ENCODE measurements around the gene TOP1.
A peak's percentile ranks its signal among the peaks of the same experiment; 100 is the strongest.
"Not testable (repeated sequence)": the region's sequence is repeated elsewhere in the genome, so short reads cannot be mapped to it uniquely, and the experiment has no call there.

Gene TOP1

GRCh38 chr20:41125530-41126457 is 97.2 kb downstream of the TOP1 start:
- DNase-seq (ENCODE audit: low read depth) = no peak
- TF ChIP-seq CTCF (IDR thresholded peaks at IDR 0.05; ENCODE audit: low read depth, low read length, missing control alignments) = no peak
- H3K4me3 ChIP-seq (ENCODE audit: low read depth, low read length) = no peak overlapping the region

GRCh38 chr20:41126719-41127118 is 98.1 kb downstream of the TOP1 start:
- H3K4me3 ChIP-seq (ENCODE audit: low read depth, low read length) = no peak overlapping the region
- no peak for DNase-seq (ENCODE audit: low read depth)
- TF ChIP-seq CTCF (IDR thresholded peaks at IDR 0.05; ENCODE audit: low read depth, low read length, missing control alignments) = no peak

GRCh38 chr20:41128317-41128716 is 99.7 kb downstream of the TOP1 start:
- DNase-seq (ENCODE audit: low read depth); H3K4me3 ChIP-seq (ENCODE audit: low read depth, low read length): not testable (repeated sequence)

GRCh38 chr20:41131594-41132387 is 103.2 kb downstream of the TOP1 start:
- no peak overlapping the region for H3K4me3 ChIP-seq (ENCODE audit: low read depth, low read length)
- DNase-seq (ENCODE audit: low read depth) = no peak
- TF ChIP-seq CTCF (IDR thresholded peaks at IDR 0.05; ENCODE audit: low read depth, low read length, missing control alignments) = no peak

- H3K4me3 ChIP-seq (ENCODE audit: low read depth, low read length); DNase-seq (ENCODE audit: low read depth): not testable (repeated sequence)
Measured at GRCh38 chr20:41132388-41132775, 103.8 kb downstream of the TOP1 start.

GRCh38 chr20:41133709-41134361 is 105.2 kb downstream of the TOP1 start:
- no peak for TF ChIP-seq CTCF (IDR thresholded peaks at IDR 0.05; ENCODE audit: low read depth, low read length, missing control alignments)
- DNase-seq (ENCODE audit: low read depth) = peak; percentile 86
- no peak overlapping the region for H3K4me3 ChIP-seq (ENCODE audit: low read depth, low read length)

- DNase-seq (ENCODE audit: low read depth) = no peak
- no peak overlapping the region for H3K4me3 ChIP-seq (ENCODE audit: low read depth, low read length)
- no peak for TF ChIP-seq CTCF (IDR thresholded peaks at IDR 0.05; ENCODE audit: low read depth, low read length, missing control alignments)
Measured at GRCh38 chr20:41134362-41135186, 106.0 kb downstream of the TOP1 start.
